GM12873 (cell line): ENCODE measurements around the gene YJEFN3.

Experiments
- TF ChIP-seq, protein P1 (sequence below): IDR thresholded peaks from 2 replicates; pipeline ENCODE4 v1.5.1; 2012; ENCODE audit warnings: low read depth, mild to moderate bottlenecking, moderate library complexity, low read length, control low read depth; ENCODE audit not compliant: insufficient read depth; ENCODE audit errors: missing control alignments

The YJEFN3 gene

DNA sequence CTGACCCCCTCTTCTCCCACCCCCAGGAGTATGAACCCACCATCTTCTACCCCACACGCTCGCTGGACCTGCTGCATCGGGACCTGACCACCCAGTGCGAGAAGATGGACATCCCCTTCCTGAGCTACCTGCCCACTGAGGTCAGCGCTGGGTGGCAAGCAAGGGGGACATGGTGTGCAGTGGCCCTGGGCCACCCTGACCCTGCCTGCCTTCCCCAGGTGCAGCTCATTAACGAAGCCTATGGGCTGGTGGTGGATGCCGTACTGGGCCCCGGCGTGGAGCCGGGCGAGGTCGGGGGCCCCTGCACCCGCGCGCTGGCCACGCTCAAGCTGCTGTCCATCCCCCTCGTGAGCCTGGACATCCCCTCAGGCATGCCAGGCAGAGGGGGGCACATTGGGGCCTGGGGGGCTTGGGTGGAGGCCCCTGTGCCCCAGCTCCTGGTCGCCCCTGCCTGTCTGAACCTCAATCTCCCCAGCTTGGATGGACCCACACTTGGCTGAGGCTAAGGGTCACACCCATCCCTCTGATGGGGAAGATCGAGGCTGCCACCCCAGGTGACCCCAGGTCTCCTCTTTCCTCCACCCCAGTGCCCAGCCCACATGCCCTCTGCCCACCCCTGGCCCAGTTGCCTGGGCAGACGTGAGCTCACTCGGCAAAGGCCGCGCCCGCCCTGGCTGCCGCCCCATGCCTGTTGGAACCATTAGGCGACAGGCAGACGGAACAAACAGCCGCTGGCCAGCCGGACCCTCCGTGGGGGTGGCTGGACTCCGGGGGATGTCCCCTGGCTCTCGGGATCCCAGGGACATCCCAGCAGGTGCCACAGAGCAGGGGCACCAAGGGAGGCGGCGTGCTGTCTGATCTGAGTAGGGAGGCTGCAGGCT lies 6.8 kb downstream of the YJEFN3 start:
- TF ChIP-seq, protein P1, sequence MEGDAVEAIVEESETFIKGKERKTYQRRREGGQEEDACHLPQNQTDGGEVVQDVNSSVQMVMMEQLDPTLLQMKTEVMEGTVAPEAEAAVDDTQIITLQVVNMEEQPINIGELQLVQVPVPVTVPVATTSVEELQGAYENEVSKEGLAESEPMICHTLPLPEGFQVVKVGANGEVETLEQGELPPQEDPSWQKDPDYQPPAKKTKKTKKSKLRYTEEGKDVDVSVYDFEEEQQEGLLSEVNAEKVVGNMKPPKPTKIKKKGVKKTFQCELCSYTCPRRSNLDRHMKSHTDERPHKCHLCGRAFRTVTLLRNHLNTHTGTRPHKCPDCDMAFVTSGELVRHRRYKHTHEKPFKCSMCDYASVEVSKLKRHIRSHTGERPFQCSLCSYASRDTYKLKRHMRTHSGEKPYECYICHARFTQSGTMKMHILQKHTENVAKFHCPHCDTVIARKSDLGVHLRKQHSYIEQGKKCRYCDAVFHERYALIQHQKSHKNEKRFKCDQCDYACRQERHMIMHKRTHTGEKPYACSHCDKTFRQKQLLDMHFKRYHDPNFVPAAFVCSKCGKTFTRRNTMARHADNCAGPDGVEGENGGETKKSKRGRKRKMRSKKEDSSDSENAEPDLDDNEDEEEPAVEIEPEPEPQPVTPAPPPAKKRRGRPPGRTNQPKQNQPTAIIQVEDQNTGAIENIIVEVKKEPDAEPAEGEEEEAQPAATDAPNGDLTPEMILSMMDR = no peak

GRCh38 chr19:19537075-19538048 lies 8.7 kb downstream of the YJEFN3 start:
- TF ChIP-seq, protein P1 = no peak

DNA sequence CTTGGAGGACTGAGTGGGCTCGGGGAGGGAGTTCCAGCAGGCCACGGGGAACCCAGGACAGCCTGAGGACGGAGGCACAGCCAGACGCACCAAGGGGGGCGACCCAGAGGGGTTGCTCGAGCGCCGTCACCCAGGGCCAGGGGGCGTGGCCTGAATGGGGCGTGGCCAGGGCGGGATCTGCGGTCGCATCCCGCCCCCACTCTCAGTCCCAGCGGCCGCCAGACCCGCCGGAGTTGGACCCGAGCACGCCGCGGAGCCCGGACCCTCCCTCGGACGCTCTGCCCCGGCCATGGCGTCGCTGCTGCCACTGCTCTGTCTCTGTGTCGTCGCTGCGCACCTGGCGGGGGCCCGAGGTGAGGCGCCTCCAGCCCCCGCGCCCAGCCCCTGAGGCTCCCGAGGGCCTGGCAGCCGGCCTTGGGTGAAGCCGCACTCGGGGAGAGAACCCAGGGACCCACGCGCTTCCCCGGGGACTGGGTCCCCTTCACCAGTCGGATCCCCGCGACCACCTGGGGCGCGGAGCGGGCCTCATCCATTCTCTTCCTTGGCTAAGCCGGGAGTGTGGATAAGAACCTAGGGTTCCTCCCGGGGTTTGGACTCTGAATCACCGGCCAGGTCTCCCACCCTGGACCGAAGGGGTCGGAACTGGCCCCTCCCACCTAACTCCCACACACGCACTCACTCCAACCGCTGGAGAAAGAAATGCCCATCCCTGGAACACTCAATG lies 9.5 kb downstream of the YJEFN3 start, which contains the start of gene CILP2:
Gene CILP2 (plus strand): TSS at position 205 of the 724 bp plus-strand sequence. CDS start 85 bp downstream, at position 290.
- TF ChIP-seq, protein P1 = no peak

- TF ChIP-seq, protein P1 = no peak
Measured at GRCh38 chr19:19538785-19539166, 10.1 kb downstream of the YJEFN3 start.

DNA sequence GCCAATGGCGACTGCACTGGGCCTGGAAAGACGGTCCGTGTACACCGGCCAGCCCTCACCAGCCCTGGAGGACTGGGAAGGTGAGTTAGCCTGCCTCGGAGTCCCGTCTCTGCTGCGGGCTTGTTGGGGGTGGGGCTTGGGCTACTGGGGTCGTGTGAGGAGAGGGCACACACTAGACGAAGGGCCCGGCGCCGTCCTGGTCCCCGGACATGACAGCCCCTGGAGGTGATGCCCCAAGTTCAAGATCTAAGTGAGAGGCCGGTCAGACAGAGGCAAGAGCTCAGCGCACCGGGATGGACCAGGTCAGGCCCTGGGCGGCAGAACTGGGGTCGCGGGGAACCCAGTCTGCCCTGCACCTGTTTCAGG lies 11.0 kb downstream of the YJEFN3 start:
- TF ChIP-seq, protein P1 = no peak

DNA sequence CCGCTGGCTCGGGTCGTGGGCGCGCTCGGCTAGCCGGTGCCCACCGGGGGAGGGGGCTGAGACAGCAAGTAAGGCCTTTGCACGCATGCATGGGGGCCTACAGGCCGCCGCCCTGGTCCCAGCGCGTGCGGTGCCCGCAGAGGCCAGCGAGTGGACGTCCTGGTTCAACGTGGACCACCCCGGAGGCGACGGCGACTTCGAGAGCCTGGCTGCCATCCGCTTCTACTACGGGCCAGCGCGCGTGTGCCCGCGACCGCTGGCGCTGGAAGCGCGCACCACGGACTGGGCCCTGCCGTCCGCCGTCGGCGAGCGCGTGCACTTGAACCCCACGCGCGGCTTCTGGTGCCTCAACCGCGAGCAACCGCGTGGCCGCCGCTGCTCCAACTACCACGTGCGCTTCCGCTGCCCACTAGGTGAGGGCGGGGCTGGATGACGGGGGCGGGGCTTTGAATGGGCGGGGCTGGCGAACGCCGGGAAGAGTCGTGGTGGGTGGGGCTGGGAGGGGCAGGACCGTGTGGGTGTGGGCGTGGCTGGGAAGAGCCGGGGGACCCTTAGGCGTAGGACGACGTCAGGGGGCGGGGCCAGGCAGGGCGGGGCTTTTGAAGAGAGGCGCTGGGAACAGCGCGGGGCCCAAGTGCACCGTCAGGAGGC lies 11.5 kb downstream of the YJEFN3 start:
- TF ChIP-seq, protein P1 = no peak
